Esophagus mucosa (tissue), 1 donor: Measurements from ENCODE around the gene PTPRN. TPM values are rescaled to one million over a fixed set of nuclear protein-coding genes. Genes with fewer than 3 reads are reported as not detected.
"Not testable (repeated sequence)": the region's sequence is repeated elsewhere in the genome, so short reads cannot be mapped to it uniquely, and the experiment has no call there.

Experiments
- ATAC-seq: fragments of 200-7000 bp; cut with Tn5 transposase; one replicate; pipeline ENCODE4 v1.9.1; 2020
- total RNA-seq: library from RNA; stranded (reverse); gene quantifications from one replicate; pipeline ENCODE4 v1.2.4, GENCODE V29; 2023
- donor health status: DM: yes; HTN: yes; CAD: no.

PTPRN gene
- total RNA-seq, 1 donor from 2014 or later = not detected

- no peak for ATAC-seq
These were observed 42.3 kb downstream of the PTPRN start for GRCh38 chr2:219266886-219267285.

GRCh38 chr2:219266232-219266631 lies 43.0 kb downstream of the PTPRN start:
- ATAC-seq = no peak

GRCh38 chr2:219261024-219261855 lies 48.0 kb downstream of the PTPRN start:
- ATAC-seq = no peak

- not testable (repeated sequence) for ATAC-seq
These were observed 50.3 kb downstream of the PTPRN start for GRCh38 chr2:219258942-219259341.

- ATAC-seq = no peak
These were observed 54.5 kb downstream of the PTPRN start for GRCh38 chr2:219254590-219255201.

- peak; percentile 66 for ATAC-seq
These were observed 55.2 kb downstream of the PTPRN start, which contains the start of gene TUBA4A for GRCh38 chr2:219253753-219254589. TUBA4A (minus strand) TSS chr2:219253918; CDS start chr2:219253858, 60 bp downstream.

GRCh38 chr2:219252900-219253752 lies 56.1 kb downstream of the PTPRN start, which contains the start of gene TUBA4B:
TUBA4B (plus strand) TSS chr2:219253243; CDS start chr2:219253408, 165 bp downstream.
- peak; percentile 6 for ATAC-seq

GRCh38 chr2:219252570-219252899 lies 56.7 kb downstream of the PTPRN start:
- no peak for ATAC-seq

GRCh38 chr2:219252084-219252483 lies 57.1 kb downstream of the PTPRN start:
- peak; percentile 27 for ATAC-seq

- ATAC-seq = no peak
These were observed 57.5 kb downstream of the PTPRN start for GRCh38 chr2:219251656-219252055.

GRCh38 chr2:219250049-219250781 lies 59.0 kb downstream of the PTPRN start:
- no peak for ATAC-seq

- peak; percentile 79 for ATAC-seq
These were observed 59.8 kb downstream of the PTPRN start for GRCh38 chr2:219249203-219249980.

- no peak for ATAC-seq
These were observed 60.4 kb downstream of the PTPRN start for GRCh38 chr2:219248845-219249202.

- ATAC-seq = no peak
These were observed 61.2 kb downstream of the PTPRN start for GRCh38 chr2:219247678-219248642.

- ATAC-seq = no peak
These were observed 62.6 kb downstream of the PTPRN start for GRCh38 chr2:219246559-219246958.

- no peak for ATAC-seq
These were observed 63.3 kb downstream of the PTPRN start for GRCh38 chr2:219245899-219246230.

GRCh38 chr2:219245148-219245898 lies 63.9 kb downstream of the PTPRN start, which contains the start of the genes GLB1L and STK16:
GLB1L (minus strand) TSS chr2:219245444; CDS start chr2:219243573, 1,871 bp downstream.
STK16 (plus strand) TSS chr2:219245479; CDS start chr2:219246000, 521 bp downstream.
- ATAC-seq = peak; percentile 56

- ATAC-seq = no peak
These were observed 64.4 kb downstream of the PTPRN start for GRCh38 chr2:219244789-219245147.
